Type B pancreatic cell (in vitro differentiated cells): Measurements from ENCODE around the gene RALGPS1. TPM values are rescaled to one million over a fixed set of nuclear protein-coding genes. Genes with fewer than 3 reads are reported as not detected.

ENCODE experiments used
- DNase-seq: peaks from one replicate; pipeline ENCODE4 v3.0.0; 2021; ENCODE audit warnings: mixed read lengths; ENCODE audit not compliant: unreplicated experiment; ENCODE audit errors: extremely low spot score
- H3K27ac Mint-ChIP-seq: 2 replicates; pipeline ENCODE4 v1.8.0; 2021; ENCODE audit warnings: mild to moderate bottlenecking, mixed read lengths
- H3K27me3 Mint-ChIP-seq: 2 replicates; pipeline ENCODE4 v1.8.0; 2021; ENCODE audit warnings: mixed read lengths
- H3K36me3 Mint-ChIP-seq: 2 replicates; pipeline ENCODE4 v1.8.0; 2021; ENCODE audit warnings: mixed read lengths
- H3K4me1 Mint-ChIP-seq: one replicate; pipeline ENCODE4 v1.8.0; 2021; ENCODE audit warnings: mixed read lengths; ENCODE audit not compliant: unreplicated experiment
- H3K4me3 Mint-ChIP-seq: 2 replicates; pipeline ENCODE4 v1.8.0; 2021; ENCODE audit warnings: mild to moderate bottlenecking, mixed read lengths
- H3K9me3 Mint-ChIP-seq: 2 replicates; pipeline ENCODE4 v1.8.0; 2021; ENCODE audit warnings: mixed read lengths
- total RNA-seq: library from RNA; stranded (reverse); gene quantifications from 2 replicates; pipeline ENCODE4 v1.2.1, GENCODE V29; 2021; ENCODE audit warnings: low replicate concordance
- TF ChIP-seq, protein P1 (sequence below): fragments of 200-600 bp; sonication (generic); conservative IDR thresholded peaks from 2 replicates; pipeline ENCODE4 v1.5.0; 2021; ENCODE audit warnings: antibody characterized with exemption, mild to moderate bottlenecking

RALGPS1 gene
- total RNA-seq, 1 donor from 2014 or later, result 16.7 TPM

DNA sequence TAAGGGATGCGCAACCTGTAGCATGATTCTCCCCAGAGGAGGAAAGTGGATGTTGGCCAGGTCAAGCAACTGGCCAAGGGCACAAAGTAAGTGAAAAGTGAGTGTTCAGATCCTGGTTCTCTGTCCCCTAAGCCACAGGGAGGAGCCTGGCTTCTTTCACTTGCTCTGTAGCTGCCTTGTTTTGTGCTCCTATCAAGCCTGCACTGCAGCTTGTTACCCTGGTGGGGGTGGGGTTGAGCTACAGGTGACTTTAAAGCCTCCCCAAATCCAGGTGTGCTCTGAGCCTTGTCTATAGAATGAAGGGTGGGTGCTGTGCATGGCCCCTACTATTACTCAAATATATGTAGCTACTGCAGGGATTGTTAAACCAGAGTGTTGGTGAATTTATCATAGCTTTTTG, 32.9 kb downstream of the RALGPS1 start:
- no peaks in the 10 kb centered on the region for H3K27me3 Mint-ChIP-seq
- H3K4me3 Mint-ChIP-seq, result no peak overlapping the region
- no peaks in the 10 kb centered on the region for H3K36me3 Mint-ChIP-seq
- H3K9me3 Mint-ChIP-seq, result no peaks in the 10 kb centered on the region
- no peak for DNase-seq
- H3K4me1 Mint-ChIP-seq, result peaks cover 16% of the 10 kb centered on the region
- TF ChIP-seq, protein P1, sequence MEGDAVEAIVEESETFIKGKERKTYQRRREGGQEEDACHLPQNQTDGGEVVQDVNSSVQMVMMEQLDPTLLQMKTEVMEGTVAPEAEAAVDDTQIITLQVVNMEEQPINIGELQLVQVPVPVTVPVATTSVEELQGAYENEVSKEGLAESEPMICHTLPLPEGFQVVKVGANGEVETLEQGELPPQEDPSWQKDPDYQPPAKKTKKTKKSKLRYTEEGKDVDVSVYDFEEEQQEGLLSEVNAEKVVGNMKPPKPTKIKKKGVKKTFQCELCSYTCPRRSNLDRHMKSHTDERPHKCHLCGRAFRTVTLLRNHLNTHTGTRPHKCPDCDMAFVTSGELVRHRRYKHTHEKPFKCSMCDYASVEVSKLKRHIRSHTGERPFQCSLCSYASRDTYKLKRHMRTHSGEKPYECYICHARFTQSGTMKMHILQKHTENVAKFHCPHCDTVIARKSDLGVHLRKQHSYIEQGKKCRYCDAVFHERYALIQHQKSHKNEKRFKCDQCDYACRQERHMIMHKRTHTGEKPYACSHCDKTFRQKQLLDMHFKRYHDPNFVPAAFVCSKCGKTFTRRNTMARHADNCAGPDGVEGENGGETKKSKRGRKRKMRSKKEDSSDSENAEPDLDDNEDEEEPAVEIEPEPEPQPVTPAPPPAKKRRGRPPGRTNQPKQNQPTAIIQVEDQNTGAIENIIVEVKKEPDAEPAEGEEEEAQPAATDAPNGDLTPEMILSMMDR, result no peak
- H3K27ac Mint-ChIP-seq, result peak overlapping the region; percentile 27

DNA sequence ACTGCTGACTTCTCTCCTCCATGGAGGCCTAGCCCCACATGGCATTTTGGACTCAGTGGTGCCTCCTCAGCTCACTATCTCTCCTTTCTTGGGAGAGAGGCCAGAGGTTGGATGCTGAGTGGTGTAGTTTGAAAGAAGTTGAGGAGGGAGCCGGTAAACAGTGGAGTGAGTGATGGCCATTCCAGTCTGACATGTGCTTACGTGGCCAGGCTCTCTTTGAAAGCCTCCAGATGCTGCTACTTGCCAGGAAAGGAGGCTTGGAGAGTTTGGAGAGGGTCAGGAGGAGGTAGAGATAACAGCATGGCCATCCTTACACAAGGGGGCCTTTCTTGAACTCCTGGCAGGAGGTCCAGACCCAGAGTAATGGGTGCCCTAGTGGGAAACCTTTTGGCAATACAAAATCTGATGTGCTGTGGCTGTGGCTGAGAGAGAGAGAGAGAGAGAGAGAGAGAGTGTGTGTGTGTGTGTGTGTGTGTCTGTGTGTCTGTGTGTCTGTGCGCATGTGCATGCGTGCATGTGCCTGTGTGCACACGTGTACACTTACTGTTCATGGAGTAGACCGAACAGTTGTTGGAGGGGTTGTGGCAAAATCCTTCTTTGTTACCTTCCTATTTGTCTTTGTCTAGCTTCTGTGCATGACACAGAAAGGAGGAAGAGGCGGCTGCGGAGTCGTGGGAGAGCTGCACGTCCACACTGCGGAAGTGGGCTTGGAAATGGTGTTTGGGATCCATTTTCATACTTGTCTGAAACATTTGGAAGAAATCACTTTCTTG, 37.8 kb downstream of the RALGPS1 start:
- H3K4me1 Mint-ChIP-seq, result peaks cover 23% of the 10 kb centered on the region
- H3K27ac Mint-ChIP-seq, result peak overlapping the region; percentile 7
- TF ChIP-seq, protein P1, result no peak
- no peak overlapping the region for H3K4me3 Mint-ChIP-seq
- no peaks in the 10 kb centered on the region for H3K27me3 Mint-ChIP-seq
- no peaks in the 10 kb centered on the region for H3K9me3 Mint-ChIP-seq
- DNase-seq, result no peak
- no peaks in the 10 kb centered on the region for H3K36me3 Mint-ChIP-seq

DNA sequence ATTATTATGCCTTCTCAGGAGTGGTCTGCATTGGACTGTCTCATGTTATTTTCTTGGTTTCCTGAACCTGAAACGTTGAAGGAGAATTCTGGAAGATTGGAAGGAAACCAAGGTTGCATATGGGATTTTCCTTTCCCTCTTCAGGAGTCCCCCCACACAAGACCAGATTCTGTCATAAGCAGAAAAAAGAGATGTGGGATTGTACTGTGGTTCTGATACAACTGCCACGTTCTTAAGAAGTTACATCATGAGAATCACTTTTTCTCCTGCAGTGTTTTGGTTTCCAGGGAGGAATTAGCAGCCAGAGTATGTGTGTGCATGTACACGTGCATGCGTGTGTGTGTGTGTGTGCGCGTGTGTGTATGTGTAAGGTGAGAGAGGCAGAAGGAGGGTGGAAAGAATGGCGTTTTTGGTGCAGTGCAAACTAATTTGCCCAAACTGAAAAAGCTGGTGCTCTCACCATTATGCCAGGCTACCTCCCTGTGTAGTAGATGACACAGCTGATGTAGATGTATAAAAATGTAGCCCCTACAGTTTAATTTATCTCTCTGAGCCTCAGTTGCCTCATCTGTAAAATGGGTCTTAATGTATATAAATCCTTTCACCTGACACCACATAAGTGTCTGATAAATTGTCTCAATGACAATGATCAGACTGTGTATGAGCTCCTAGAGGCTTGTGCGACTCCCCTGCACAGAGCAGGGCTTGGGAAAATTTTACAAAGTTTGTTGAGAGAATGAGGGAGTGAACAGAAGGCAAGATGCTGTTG, 38.6 kb downstream of the RALGPS1 start:
- H3K27me3 Mint-ChIP-seq, result no peaks in the 10 kb centered on the region
- DNase-seq, result no peak
- H3K4me1 Mint-ChIP-seq, result peaks cover 19% of the 10 kb centered on the region
- H3K9me3 Mint-ChIP-seq, result no peaks in the 10 kb centered on the region
- no peak overlapping the region for H3K4me3 Mint-ChIP-seq
- H3K27ac Mint-ChIP-seq, result no peak overlapping the region
- H3K36me3 Mint-ChIP-seq, result no peaks in the 10 kb centered on the region
- TF ChIP-seq, protein P1, result no peak

DNA sequence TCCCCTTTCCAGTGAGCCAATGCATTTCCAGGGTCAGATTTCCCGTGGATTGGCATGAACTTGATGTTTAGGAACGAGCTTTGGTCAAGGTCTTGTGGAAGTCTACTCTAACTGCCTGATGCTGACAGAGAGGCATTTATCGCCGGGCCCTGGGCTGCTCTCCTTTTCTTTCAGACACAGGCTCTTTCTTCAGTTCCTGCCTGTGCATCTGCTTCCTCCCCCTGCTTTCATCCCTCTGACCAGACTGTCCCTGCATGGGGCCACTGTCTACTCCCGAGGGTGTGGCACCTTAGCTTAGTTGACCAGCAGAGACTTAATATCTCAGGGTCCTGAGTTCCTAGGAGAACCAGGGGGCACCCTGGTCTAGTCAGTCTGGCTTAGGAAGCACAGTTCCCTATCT, 41.2 kb downstream of the RALGPS1 start:
- Mint-ChIP-seq H3K27ac (no peak overlapping the region), H3K36me3 (no peaks in the 10 kb centered on the region), H3K27me3 (no peaks in the 10 kb centered on the region), H3K9me3 (no peaks in the 10 kb centered on the region), H3K4me1 (peaks cover 19% of the 10 kb centered on the region), H3K4me3 (no peak overlapping the region)
- TF ChIP-seq, protein P1, result no peak
- no peak for DNase-seq

DNA sequence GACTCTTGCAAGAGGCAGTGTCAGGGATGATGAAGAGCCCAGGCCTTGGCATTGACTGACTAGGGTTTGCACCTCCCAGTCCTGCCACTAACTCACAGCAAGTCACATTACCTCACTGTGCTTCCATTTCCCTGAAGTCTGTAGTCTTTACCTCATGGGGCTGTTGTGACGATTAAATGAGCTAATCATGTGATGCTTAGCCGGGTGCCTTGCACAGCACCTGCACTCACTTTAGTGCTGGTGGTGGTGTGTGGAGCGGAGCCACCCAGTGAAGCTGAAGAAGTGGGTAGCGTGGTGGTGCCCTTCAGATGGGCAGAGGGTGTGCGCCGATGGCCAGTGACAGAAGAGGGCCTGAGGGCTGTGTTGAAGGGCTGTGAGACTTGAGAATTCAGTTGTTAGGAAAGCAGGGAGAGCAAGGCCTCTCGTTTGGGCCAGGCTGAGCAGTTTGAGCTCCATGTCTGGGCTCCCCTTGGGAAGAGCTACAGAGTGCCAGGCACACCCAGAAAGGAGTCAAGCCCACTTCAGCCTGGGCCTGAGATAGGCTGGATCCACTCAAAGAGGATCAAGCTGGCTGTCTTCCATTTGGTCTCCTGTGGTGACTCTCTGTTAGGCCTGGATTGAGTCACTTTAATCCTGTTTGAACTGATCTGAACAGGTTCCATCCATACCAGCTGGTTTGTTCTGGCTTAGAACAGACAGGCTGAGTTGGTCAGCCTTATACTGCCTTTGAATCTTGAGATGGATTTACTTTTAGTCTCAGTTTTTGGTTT, 42.5 kb downstream of the RALGPS1 start:
- no peaks in the 10 kb centered on the region for H3K36me3 Mint-ChIP-seq
- peak overlapping the region; percentile 65 for H3K27ac Mint-ChIP-seq
- peaks cover 17% of the 10 kb centered on the region for H3K4me1 Mint-ChIP-seq
- H3K4me3 Mint-ChIP-seq, result no peak overlapping the region
- no peak for DNase-seq
- H3K9me3 Mint-ChIP-seq, result no peaks in the 10 kb centered on the region
- no peaks in the 10 kb centered on the region for H3K27me3 Mint-ChIP-seq
- TF ChIP-seq, protein P1, result no peak
